ENCODE data around the gene YIF1A.

The YIF1A gene

GRCh38 chr11:66243782-66244535, 45.0 kb downstream of the YIF1A start:
- DNase-seq (ENCODE audit: low read depth) = no peak

- no peak for DNase-seq (ENCODE audit: low read depth)
These were observed 46.7 kb downstream of the YIF1A start for GRCh38 chr11:66242095-66242765.

DNA sequence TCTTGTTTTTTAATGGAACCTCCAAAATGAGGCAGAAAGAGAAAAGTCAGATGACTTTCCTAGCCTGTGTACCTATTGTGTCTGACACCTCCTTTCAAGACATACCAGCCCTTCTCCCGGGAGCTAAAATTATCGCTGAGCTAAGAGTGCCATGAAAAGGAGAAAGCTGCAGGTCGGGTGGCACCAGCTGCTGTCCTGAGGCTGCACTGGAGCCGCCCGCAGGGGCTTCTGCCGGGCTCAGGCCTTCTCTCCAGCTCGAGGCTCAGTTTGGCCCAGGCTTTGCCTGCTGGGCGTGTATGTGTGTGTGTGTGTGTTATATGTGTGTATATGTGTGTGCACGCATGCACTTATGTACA, 48.2 kb downstream of the YIF1A start:
- no peak for DNase-seq (ENCODE audit: low read depth)

GRCh38 chr11:66239998-66240780, 48.8 kb downstream of the YIF1A start:
- DNase-seq (ENCODE audit: low read depth) = no peak

DNA sequence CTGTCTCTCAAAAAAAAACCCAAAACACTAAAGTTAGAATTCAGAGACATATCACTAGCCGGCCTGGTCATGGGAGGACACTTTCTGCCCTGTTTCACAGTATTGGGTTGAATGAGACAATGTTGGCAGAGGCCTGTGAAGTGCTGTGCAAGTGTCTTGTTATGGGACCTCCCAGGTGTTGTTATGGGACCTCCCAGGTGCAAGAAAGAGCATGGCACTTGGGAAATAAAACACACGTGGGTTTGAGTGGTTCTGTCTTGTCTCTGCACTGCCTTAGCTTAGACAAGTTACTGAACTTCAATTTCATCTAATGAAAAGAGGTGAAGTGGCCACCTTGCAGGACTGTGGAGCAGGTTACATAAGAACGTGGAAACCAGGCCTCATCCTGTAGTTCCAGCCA, 49.4 kb downstream of the YIF1A start:
- DNase-seq (ENCODE audit: low read depth) = no peak

DNA sequence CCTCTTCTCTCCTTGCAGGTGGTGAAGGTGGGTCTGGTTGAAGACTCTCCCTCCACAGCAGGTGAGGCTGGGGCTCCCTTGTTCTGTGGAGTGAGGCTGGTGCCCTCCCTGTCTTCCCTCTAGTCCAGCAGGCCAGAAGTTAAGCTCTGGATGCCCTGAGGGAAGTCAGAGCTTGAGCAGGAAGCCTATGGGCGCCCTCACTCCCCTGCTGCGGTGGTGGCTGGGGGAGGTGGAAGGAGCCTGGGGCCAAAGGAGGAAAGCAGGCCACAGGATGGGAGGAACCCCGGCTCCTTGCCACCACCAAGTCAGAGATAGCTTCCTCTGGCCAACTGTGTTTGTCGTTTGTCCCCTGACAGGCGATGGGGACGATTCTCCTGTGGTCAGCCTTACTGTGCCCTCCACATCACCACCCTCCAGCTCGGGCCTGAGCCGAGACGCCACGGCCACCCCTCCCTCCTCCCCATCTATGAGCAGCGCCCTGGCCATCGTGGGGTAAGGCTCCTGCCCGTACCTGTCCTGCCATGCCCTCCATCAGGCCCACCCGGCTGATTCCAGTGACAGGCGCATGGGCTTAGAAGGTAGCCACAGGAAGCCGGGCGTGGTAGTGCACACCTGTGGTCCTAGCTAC, 50.0 kb downstream of the YIF1A start:
- DNase-seq (ENCODE audit: low read depth) = no peak

DNA sequence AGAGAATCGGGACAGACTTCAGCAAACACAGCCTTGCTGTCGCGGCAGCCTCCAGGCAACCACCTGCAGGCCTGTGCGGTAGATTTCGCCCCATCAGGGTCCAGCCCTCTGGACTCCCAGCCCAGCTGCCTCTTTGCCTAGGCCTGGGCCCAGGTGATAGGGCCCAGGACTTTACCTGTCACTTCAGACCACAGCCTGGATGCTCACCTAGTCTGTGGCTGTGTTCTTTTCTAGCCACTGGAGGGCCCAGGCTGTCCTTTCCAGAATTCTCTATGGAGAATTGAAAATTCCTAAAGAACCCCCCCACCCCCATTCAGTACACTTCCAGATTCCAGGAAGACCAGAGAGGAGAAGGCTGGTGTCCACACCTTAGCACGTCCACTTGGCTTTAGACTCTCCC, 51.1 kb downstream of the YIF1A start:
- no peak for DNase-seq (ENCODE audit: low read depth)

- no peak for DNase-seq (ENCODE audit: low read depth)
These were observed 53.8 kb downstream of the YIF1A start for GRCh38 chr11:66235141-66235540.

Measured in iris pigment epithelial cell (primary cell).